ACHN (cell line): Measurements from ENCODE around the gene PARVA.

Source experiments
- DNase-seq: peaks from one replicate; pipeline ENCODE4 v3.0.0-alpha.2; 2015
- in situ Hi-C: cut with HindIII; loops from 2 replicates; pipeline ENCODE4 v1.10.0; 2017; ENCODE audit warnings: low sequenced_read_pairs, low pct_ligation_motif_present, low pct_unique_long_range_greater_than_20kb

Gene PARVA

DNA sequence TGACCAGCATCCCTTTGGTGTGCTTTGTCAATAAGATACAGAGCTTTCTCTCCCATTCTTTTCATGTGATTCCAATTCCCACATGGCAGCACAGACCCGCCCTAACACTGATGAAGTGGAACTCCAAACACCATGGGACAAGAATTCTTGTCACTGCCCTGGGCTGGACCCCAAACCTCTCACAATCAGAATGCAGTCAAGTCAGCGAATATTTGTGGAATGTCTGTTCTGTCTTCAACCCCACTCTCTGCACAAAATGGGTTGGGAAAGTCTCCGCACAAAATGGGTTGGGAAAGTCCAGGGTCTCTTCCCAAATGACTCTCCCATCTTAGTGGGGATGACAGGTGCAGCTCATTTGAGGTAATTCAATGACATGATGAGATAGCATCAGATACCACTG is 157.9 kb downstream of the PARVA start:
- no peak for DNase-seq
- in situ Hi-C loops: no loop called here

DNA sequence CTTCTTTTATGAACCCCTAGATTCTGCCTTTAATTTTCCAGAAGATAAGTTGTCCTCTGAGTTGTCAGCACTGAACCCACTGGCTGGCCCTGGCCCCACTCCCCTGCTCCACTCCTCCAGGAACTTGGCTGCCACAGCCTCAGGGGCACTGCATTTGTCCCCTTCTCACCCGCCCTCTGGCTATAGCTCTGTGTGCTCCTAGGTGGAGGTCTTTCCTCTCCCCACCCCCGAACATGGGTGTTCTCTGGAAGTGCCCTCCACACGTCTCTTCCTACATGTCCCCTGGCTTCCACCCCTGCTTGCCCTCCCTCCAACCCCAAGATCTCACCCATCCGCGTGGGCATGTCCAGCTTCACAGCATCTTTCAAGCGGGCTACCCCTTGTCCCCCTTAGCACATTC is 159.2 kb downstream of the PARVA start:
- in situ Hi-C loops: no loop called here
- DNase-seq: no peak

DNA sequence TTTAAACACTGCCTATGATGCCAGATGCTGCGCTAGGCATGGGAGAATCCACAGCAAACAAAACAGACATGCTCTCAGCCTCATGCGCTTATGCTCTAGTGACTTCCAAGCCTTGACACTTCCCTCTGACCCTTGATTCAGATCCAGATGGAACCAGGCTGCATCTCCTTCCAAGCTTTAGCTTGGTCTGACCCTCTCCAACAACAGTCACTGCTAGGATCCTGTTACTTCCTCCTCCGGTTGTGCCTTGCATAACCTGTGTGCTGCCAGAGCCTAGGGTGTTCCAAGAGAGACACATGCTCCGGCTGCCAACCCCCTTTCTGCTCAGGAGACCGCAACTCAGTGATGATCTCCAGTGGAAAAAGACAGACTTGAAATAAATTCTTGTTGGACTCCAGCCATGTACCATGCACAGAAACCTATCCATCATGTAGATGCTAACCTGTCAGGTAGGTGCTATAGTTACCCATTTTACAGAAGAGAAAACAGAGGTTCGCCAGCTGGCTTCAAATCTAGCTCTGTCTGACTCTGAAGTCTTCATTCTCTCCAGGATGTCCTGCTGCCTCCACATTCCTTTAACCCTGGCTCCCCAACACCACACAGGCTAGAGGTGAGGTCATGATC is 160.5 kb downstream of the PARVA start:
- no peak for DNase-seq
- in situ Hi-C loops: no loop called here

GRCh38 chr11:12538889-12539421 is 161.6 kb downstream of the PARVA start:
- in situ Hi-C loops: no loop called here

DNA sequence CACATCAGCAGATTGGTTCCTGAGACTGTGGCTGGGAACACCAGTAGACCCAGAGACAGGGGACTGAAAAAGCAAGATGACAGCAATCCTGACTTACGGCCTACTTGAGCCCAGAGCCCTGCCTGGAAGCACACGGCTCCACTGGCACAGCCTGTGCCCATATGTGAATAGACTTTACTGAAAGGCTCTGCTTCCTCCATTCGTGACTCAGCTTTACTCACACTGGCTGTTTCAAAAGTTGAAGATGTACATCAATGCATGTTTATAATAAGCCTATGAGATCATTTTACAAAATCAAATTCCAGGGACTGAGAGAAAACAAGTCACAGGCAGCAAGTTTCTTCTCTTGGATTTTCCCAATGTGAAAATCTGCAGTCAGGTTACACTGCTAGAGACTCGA is 162.2 kb downstream of the PARVA start:
- in situ Hi-C loops: no loop called here
- peak; percentile 14 for DNase-seq

More at GRCh38 chr11:12538889-12539421, 161.6 kb downstream of the PARVA start:
- DNase-seq: no peak

DNA sequence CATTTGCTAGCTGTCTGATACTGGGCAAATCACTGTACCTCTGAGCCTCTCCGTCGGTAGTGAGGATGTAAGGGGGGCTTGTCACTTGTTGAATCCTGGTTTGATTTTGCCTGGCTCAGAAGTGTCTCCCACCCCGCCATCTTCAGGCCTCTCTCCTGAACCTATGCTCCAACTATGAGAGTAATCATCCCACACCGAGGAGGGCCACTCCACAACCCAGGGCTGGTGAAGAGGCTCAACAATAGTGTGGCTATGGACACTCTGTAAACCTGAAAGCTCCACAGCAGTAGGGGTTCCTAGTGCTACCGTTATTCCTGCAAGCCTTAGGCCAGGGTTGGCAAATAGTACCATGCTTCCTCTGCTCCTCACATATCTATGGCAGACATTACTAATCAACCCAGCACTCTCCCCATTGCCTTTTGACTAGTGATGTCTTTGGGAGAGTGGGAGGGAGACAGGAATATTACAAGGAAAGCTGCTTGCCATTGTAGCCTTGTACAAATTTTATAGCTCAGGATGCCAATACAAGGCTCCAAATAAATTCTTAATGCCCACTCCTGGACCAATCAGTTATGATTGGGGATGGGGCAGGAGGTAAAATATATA is 162.8 kb downstream of the PARVA start:
- in situ Hi-C loops: no loop called here
- DNase-seq: peak; percentile 23

- peak; percentile 67 for DNase-seq
- in situ Hi-C loops: no loop called here
Measured at GRCh38 chr11:12540913-12541582, 163.7 kb downstream of the PARVA start.

DNA sequence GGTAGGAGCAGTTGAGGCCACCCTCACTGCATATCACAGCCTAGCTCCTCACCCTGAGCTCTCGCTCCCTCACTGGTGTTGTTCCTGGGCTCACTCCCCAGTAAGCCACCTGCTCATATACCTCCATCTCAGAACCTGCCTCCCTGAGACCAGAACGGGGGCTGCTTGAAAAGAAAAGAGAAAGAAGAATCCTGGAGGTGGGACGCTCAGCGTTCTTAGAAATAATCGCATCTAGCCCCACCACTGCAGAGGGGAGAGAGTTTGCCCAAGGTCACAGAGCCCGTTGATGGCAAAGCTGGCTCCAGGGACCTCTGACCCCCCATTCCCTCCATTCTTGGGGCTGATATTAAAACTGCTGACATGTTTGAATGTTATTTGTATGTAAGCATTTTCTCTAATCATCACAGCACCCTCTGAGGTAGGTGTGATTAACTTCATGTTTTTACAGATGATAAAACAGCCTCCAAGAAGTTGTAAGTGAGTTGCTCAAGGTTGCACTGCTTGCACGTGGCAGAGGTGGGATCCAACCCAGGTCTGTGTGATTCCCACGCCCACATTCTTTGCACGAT is 164.3 kb downstream of the PARVA start:
- in situ Hi-C loops: no loop called here
- no peak for DNase-seq

DNA sequence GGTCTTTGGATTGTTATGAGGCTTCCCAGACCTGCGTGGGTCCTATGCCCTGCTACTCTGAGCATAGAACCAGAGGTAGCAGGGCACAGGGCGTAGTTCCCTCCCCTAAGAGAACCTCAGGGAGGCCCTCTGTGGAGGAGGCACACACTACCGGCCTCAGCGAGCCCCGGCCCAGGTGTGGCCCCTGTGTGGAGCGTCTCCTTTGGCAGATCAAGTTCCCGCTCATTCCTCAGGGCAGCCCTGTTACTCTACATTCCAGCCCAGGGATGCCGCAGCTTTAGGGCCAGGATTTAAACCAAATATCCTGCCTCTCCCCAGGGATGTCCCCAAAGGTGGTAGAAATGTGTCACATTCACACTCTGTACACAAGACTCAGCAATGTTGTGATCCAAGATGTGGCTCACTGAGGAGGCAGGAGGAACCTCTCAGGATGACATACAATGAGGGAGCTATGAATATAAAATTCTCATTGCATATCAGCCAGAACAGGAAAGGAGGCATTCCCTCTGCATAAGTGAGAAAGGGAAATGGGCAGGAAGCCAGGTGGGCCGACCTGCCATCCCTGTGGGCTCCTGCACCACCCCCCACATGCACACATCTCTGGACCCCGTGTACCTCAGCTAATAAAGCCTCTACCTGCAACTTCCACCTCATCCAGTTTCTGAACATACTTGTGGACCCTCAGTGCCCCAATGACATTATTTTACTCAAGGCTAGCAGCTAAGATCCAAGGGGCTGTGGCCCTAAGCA is 165.0 kb downstream of the PARVA start:
- in situ Hi-C loops: no loop called here
- DNase-seq: no peak

- in situ Hi-C loops: no loop called here
- DNase-seq: no peak
Measured at GRCh38 chr11:12543596-12544415, 166.4 kb downstream of the PARVA start.

- no peak for DNase-seq
- in situ Hi-C loops: no loop called here
Measured at GRCh38 chr11:12544986-12545775, 167.8 kb downstream of the PARVA start.

DNA sequence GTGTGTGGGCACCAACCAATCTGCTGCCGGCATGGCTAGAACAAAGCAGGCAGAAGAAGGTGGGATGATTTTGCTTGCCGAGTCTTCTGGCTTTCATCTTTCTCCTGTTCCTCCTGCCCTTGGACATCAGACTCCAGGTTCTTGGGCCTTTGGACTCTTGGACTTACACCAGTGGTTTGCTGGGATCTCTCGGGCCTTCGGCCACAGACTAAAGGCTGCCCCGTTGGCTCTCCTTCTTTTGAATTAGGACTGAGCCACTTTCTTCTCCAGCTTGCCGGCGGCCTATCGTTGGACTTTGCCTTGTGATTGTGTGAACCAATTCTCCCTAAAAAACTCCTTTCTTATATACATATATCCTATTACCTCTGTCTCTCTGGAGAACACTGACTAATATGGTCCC is 168.8 kb downstream of the PARVA start:
- in situ Hi-C loops: no loop called here
- DNase-seq: no peak

DNA sequence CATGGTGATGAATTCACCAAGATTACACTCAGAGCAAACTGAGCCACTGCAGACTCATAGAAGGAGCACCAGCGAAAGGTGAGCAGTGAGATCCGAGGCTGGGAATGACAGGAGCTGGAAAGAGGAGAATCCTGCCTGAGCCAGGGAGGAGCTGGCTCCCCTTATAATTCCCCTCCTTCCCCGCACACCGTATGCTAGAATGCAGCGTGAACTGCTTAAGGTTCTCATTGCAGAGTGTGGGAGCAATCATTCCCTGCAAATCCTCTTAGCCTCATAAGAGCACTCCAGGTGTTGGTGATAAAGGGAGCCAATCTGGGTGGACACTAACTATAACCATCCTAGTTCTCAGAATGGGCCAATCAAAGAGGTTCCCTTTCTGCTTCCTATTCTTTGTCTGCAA is 169.3 kb downstream of the PARVA start:
- in situ Hi-C loops: no loop called here
- DNase-seq: no peak

GRCh38 chr11:12547953-12548650 is 170.7 kb downstream of the PARVA start:
- DNase-seq: no peak
- in situ Hi-C loops: no loop called here

DNA sequence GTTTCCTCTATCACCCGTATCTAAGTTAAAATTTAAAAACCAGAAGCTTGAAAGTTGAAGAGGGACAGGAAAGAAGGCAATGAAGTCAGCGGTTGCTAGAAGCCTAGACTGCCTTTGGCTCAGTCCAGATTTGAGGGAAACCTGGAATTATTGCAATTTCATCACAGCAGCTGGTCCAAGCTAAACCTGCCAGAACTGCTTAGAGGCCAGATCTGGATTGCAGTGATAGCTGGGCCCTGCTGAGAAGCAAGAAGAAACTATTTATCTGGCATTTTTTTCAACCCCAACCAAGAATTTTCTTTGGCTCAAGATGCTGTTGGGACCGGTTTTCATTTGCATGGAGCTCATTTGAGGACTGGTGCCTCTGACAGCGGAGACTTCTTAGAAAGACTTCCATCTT is 175.3 kb downstream of the PARVA start:
- no peak for DNase-seq
- in situ Hi-C loops: no loop called here

DNA sequence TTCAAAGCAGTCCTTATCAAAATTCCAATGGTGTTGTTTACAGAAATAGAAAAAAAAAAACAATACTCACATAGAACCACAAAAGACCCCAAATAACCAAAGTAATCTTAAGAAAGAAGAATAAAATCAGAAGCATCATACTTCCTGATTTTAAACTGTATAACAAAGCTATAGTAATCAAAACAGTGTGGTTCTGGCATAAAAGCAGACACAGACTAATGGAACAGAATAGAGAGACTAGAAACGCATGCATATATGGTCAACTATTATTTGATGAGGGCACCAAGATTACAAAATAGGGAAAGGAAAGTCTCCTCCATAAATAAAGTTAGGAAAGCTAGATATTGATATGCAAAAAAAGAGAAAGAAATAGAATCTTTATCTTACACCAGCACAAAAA is 176.8 kb downstream of the PARVA start:
- in situ Hi-C loops: no loop called here
- no peak for DNase-seq

DNA sequence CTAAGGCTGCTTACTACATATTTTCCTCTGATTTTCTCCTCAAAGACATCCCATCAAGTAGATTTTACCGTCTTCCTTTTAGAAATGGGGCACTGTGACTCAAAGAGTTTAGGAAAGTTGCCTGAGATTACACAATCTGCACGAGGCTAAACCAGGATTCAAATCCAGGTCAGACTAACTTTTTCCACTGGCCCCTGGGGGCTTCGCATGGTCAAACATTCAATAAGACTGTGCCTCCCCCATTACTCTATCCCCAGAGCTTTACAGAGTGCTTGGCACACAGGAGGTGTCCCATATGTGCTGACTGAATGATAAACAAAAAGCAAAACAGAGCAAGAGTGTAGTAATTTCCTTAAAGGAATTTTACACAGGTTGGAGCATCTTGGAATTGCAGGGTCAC is 178.8 kb downstream of the PARVA start:
- in situ Hi-C loops: no loop called here
- DNase-seq: no peak
